ENCODE results near the gene SPAG16. TPM values are rescaled to one million over a fixed set of nuclear protein-coding genes. Genes with fewer than 3 reads are reported as not detected.

The SPAG16 gene
- total RNA-seq, 1 donor, result 56.1 TPM

DNA sequence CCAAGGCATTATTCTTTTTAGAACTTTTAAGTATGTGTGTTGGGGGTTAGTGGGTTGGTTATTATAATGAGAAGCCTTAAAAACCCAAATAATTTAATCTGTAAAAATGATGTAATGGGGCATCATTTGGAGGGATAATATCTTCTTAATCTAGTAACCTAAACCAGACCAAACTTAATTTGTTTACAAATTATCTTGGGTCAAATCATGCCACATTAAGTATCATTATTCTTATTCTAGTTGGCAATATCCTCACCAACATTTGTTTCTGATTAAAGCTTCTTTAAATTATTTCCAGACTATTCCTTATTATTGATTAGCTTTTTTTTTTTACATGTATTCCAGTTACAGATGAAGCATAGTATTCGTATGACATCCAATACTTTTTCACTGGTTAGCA is 1041.1 kb downstream of the SPAG16 start:
- H3K4me3 ChIP-seq (ENCODE audit: low read depth, low read length), result no peak overlapping the region
- TF ChIP-seq, protein P1, sequence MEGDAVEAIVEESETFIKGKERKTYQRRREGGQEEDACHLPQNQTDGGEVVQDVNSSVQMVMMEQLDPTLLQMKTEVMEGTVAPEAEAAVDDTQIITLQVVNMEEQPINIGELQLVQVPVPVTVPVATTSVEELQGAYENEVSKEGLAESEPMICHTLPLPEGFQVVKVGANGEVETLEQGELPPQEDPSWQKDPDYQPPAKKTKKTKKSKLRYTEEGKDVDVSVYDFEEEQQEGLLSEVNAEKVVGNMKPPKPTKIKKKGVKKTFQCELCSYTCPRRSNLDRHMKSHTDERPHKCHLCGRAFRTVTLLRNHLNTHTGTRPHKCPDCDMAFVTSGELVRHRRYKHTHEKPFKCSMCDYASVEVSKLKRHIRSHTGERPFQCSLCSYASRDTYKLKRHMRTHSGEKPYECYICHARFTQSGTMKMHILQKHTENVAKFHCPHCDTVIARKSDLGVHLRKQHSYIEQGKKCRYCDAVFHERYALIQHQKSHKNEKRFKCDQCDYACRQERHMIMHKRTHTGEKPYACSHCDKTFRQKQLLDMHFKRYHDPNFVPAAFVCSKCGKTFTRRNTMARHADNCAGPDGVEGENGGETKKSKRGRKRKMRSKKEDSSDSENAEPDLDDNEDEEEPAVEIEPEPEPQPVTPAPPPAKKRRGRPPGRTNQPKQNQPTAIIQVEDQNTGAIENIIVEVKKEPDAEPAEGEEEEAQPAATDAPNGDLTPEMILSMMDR (IDR thresholded peaks at IDR 0.05; ENCODE audit: insufficient read depth, low read depth, low read length), result no peak
- no peak for DNase-seq (ENCODE audit: low read depth)

DNA sequence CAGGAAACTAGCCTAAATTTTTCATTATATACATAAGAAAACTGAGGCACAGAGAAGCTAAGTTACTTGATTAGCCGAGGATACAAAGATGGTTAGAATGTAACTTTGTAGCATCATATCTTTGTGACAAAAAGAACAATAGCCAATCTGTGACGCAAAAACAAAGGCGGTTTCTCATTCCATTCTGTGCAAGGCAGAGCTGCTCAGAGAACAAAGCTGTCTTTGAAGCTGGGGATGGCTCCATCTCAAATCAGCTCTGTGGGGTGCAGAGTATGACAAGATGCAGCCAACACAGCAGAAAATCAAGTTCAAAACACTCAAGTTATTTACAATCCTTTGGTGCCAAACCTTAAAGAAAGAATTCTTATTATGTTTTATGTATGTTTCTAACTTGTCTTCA is 1044.7 kb downstream of the SPAG16 start:
- no peak overlapping the region for H3K4me3 ChIP-seq (ENCODE audit: low read depth, low read length)
- TF ChIP-seq, protein P1 (IDR thresholded peaks at IDR 0.05; ENCODE audit: insufficient read depth, low read depth, low read length), result no peak
- DNase-seq (ENCODE audit: low read depth), result no peak

DNA sequence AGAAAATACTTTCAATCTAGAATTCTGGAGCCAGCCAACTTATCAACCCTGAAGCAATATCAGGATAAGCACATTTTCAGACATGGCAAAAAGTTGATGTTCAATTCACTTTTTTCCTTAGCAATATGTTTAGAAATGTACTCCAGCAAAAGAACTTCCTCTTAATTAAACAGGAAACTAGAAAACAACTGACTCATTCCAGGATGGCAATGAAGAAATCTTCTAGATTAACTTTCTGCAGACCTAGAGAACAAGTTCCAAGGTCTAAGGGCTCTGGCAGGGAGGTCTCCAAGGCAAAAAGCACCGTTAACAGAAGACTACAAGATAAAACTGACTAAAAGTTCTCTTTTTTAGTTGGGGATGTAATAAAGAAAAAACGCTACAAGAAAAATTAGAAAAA is 1057.4 kb downstream of the SPAG16 start:
- no peak overlapping the region for H3K4me3 ChIP-seq (ENCODE audit: low read depth, low read length)
- TF ChIP-seq, protein P1 (IDR thresholded peaks at IDR 0.05; ENCODE audit: insufficient read depth, low read depth, low read length), result no peak
- DNase-seq (ENCODE audit: low read depth), result no peak

DNA sequence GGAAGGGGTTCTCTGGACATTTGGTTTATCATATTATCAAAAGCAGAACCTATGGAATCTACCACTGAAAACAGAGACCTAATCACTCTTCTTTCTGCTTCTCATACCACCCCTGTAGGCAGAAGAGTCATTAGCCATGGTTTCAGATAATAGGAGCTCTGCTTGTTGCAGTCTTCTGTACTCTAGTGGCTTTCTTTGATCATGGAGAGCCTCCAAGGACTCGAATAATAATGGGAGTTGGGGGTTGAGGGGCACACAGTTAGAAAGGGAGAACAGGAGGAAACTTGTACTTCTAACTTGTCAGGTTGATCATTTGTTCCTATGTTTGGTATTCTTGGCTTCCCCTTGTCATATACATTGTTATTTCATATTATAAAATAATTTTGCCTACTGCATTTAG is 1074.2 kb downstream of the SPAG16 start:
- TF ChIP-seq, protein P1 (IDR thresholded peaks at IDR 0.05; ENCODE audit: insufficient read depth, low read depth, low read length), result no peak
- DNase-seq (ENCODE audit: low read depth), result no peak
- no peak overlapping the region for H3K4me3 ChIP-seq (ENCODE audit: low read depth, low read length)

DNA sequence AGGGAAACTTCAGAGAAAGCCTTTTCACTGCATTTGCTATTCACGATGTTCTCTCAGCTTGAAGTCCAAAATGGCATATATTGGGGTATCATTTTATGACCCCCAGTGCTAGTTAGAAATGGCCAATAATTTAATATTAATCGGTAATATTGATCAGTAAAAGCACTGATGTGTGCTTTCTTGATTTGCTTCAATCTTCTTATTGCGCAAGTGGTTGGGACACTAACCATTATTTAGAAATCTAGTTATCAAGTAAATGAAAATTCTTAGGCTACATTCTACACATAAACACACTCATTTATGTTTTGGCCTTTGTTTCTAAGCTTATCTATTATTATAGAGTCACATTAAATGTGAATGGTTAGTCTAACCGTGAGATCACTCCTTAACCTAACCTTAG is 1076.9 kb downstream of the SPAG16 start:
- H3K4me3 ChIP-seq (ENCODE audit: low read depth, low read length), result no peak overlapping the region
- no peak for DNase-seq (ENCODE audit: low read depth)
- TF ChIP-seq, protein P1 (IDR thresholded peaks at IDR 0.05; ENCODE audit: insufficient read depth, low read depth, low read length), result no peak

DNA sequence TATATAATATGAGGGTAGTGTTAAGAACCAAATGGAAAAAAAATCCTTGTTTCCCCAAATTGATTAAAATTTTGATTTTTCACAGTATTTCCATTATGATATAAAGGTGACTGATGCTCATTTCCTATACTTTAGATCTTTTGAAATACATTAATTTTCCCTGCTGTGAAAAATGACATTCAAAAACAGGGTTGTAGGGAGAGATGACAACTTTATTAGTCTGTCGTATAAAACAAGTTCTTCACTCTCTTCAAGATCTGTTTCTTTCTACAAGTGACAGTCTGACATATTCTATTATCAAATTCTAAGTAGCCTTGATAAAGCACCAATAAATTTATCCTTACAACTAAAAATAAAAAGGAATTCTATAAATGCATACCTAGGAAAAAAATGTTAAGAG is 1081.3 kb downstream of the SPAG16 start:
- DNase-seq (ENCODE audit: low read depth), result no peak
- no peak overlapping the region for H3K4me3 ChIP-seq (ENCODE audit: low read depth, low read length)
- TF ChIP-seq, protein P1 (IDR thresholded peaks at IDR 0.05; ENCODE audit: insufficient read depth, low read depth, low read length), result no peak

DNA sequence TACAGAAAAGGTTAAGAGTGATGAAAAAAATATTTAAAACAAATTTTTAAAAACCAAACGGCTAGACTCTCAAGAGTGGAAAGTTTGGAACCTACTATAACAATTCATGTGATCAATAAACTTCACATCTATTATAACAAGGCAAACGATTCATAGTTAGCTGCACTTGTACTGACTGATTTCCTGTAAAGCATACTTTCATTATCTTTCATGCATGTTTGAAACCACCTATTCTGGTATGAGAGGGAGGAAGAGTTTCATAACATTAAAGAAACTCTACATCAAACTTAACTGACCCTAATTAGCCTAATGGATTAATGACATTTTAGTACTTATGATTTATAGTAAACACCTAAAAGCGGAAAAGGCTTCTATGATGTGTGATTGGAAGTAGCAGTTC is 1082.9 kb downstream of the SPAG16 start:
- H3K4me3 ChIP-seq (ENCODE audit: low read depth, low read length), result no peak overlapping the region
- DNase-seq (ENCODE audit: low read depth), result no peak
- TF ChIP-seq, protein P1 (IDR thresholded peaks at IDR 0.05; ENCODE audit: insufficient read depth, low read depth, low read length), result no peak

Data from fibroblast of villous mesenchyme (primary cell).